Activated CD8-positive, alpha-beta memory T cell treated with anti-CD3 and anti-CD28 coated beads, Interleukin-2, amount 10 ng/mL, durations not matched to agents 7 days and 5 days (primary cell): ENCODE data around the gene RTL10. TPM values are rescaled to one million over a fixed set of nuclear protein-coding genes. Genes with fewer than 3 reads are reported as not detected.

ENCODE experiments used
- ATAC-seq: fragments of 150-1000 bp; cut with Tn5 transposase; one replicate; pipeline ENCODE4 v1.10.0; 2021; ENCODE audit warnings: moderate library complexity
- CTCF ChIA-PET: fragments of 350-600 bp; sonication (Branson Sonifier 250); formaldehyde crosslinking; loops from one replicate; lab custom pipeline; 2021; ENCODE audit warnings: antibody characterized with exemption; lab: Charles Lee
- DNase-seq: peaks from one replicate; pipeline ENCODE4 v3.0.0-alpha.2; 2020
- H3K27ac Mint-ChIP-seq: one replicate; pipeline ENCODE4 v1.8.0; 2021; ENCODE audit warnings: mild to moderate bottlenecking, mixed read lengths
- H3K27me3 Mint-ChIP-seq: one replicate; pipeline ENCODE4 v1.8.0; 2021; ENCODE audit warnings: mixed read lengths
- H3K36me3 Mint-ChIP-seq: one replicate; pipeline ENCODE4 v1.8.0; 2021; ENCODE audit warnings: mild to moderate bottlenecking, mixed read lengths
- H3K4me1 Mint-ChIP-seq: one replicate; pipeline ENCODE4 v1.8.0; 2021; ENCODE audit warnings: mixed read lengths
- H3K4me3 Mint-ChIP-seq: one replicate; pipeline ENCODE4 v1.8.0; 2021; ENCODE audit warnings: mild to moderate bottlenecking, moderate library complexity, mixed read lengths
- H3K9me3 Mint-ChIP-seq: one replicate; pipeline ENCODE4 v1.8.0; 2022; ENCODE audit warnings: low read depth, mixed read lengths
- total RNA-seq, 2 experiments: library from RNA; stranded (reverse); gene quantifications; one replicate each; pipeline ENCODE4 v1.2.3, GENCODE V29; 2021

The RTL10 gene
- total RNA-seq, 2 experiments from 2014 or later = 12.8 to 15.9 TPM

GRCh38 chr22:19895160-19895849 lies 40.6 kb upstream of the RTL10 start:
- Mint-ChIP-seq H3K4me3 (no peak overlapping the region), H3K27ac (no peak overlapping the region), H3K4me1 (peaks cover 22% of the 10 kb centered on the region), H3K36me3 (no peaks in the 10 kb centered on the region), H3K9me3 (no peaks in the 10 kb centered on the region), H3K27me3 (no peaks in the 10 kb centered on the region)
- DNase-seq (no peak), ATAC-seq (no peak)
- CTCF ChIA-PET = interaction anchor here (1.2 kb wide), 1 partner anchor 165 kb away, joined by 5 read pairs; no protein-coding TSS in a partner anchor

DNA sequence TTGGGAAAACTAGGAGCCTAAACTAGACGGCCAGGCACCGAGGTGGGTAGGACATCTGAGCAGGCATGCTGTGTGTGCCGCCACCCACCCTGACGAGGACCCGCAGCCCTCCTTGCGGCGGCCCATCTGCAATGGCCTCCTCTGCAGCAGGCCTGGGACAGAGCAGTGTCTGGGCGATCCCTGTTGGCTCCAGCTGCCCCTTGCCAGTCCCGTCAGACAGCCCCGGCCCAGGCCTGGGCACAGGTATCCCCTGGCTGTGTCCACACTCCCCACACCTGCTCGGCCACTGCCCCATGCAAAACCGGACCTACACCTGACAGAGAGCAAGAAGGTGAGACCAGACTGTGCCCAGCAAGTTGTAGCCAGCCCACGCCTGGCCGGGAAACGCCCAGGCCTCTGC lies 38.7 kb upstream of the RTL10 start:
- Mint-ChIP-seq H3K4me3 (no peak overlapping the region), H3K36me3 (no peaks in the 10 kb centered on the region), H3K4me1 (peaks cover 25% of the 10 kb centered on the region), H3K9me3 (no peaks in the 10 kb centered on the region), H3K27me3 (no peaks in the 10 kb centered on the region), H3K27ac (no peak overlapping the region)
- ATAC-seq (no peak), DNase-seq (no peak)
- CTCF ChIA-PET = no interaction called here

DNA sequence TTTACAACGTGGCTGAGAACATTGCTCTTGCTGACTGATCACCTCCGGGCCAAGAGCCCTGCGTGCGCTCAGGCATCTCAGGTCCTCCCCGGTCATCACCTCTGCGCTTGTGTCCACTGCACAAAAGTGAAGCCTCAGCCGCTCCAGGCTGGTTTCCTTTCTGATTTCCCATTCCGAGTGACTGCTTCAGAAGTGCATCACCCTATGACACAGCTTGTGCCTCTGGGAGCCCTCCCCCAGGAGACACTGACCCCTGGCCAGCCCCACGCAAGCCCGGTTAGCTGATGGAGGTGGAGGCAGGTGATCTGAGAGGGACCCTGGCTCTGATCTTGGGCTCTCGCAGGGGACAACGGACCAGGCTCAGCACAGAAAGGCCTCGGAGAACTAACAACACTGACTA lies 38.3 kb upstream of the RTL10 start:
- H3K4me3 Mint-ChIP-seq = no peak overlapping the region
- CTCF ChIA-PET = interaction anchor here (1.1 kb wide), 1 partner anchor 41 kb away, joined by 4 read pairs; no protein-coding TSS in a partner anchor
- no peak overlapping the region for H3K27ac Mint-ChIP-seq
- no peaks in the 10 kb centered on the region for H3K27me3 Mint-ChIP-seq
- peaks cover 25% of the 10 kb centered on the region for H3K4me1 Mint-ChIP-seq
- DNase-seq (no peak), ATAC-seq (no peak)
- no peaks in the 10 kb centered on the region for H3K9me3 Mint-ChIP-seq
- H3K36me3 Mint-ChIP-seq = no peaks in the 10 kb centered on the region

- DNase-seq (peak; percentile 68), ATAC-seq (peak; percentile 57)
- H3K27me3 Mint-ChIP-seq = no peaks in the 10 kb centered on the region
- no peaks in the 10 kb centered on the region for H3K36me3 Mint-ChIP-seq
- H3K4me3 Mint-ChIP-seq = peak overlapping the region; percentile 61
- peak overlapping the region; percentile 89 for H3K27ac Mint-ChIP-seq
- CTCF ChIA-PET = interaction anchor here (1.0 to 1.3 kb wide), 4 partner anchors 37 to 162 kb away, joined by 3 to 6 read pairs (median 4); no protein-coding TSS in a partner anchor
- H3K4me1 Mint-ChIP-seq = peaks cover 25% of the 10 kb centered on the region
- H3K9me3 Mint-ChIP-seq = no peaks in the 10 kb centered on the region
Measured at GRCh38 chr22:19892257-19892879, 37.7 kb upstream of the RTL10 start.

DNA sequence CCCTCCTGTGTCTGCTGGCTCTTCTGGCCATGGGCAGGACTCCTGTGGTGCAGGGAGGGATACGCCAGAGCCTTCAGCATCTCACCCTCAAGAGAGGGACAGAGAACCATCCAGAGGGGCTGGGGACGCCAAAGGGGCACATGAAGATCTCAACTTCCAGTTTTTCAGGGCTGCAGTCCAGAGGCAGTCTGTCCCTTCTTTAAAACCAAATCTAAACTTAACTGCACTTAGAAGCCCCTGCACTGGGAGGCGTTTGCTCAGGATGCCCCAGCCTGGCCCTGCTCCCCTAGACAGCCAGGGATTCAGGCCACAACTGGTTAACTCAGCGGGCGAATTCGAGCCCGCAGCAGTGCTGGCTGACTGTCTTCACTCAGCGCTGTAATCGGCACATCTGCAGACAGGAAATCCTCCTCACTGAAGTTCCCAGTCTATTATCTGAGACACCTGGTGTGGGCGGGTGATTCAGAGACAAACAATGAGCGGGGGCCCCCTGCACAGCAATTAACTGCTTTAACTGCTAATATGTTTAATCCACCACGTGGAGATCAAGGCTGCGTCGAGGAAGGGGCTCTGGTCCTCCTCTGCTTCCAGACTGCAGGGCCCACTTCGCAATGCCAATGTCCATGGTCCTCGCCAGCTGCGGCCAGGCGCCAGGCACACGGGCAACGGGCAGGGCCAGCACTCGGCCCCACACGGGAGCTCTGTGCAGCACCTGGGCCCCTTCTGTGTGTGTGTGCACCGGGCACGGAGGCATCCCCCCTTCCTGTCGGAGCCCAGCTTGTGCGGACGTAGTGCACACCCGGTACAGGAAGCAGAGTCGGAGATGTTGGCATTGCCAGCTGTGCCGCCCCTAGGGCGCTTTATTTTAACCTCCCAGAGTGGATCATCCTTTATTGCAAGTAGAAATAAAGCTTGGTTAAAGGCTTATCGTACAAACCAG lies 36.9 kb upstream of the RTL10 start:
- peaks cover 31% of the 10 kb centered on the region for H3K4me1 Mint-ChIP-seq
- CTCF ChIA-PET = interaction anchor here (1.0 to 1.6 kb wide), 6 partner anchors 19 to 161 kb away, joined by 3 to 6 read pairs (median 4); no protein-coding TSS in a partner anchor
- H3K27ac Mint-ChIP-seq = peak overlapping the region; percentile 89
- no peaks in the 10 kb centered on the region for H3K36me3 Mint-ChIP-seq
- peak overlapping the region; percentile 61 for H3K4me3 Mint-ChIP-seq
- H3K27me3 Mint-ChIP-seq = no peaks in the 10 kb centered on the region
- peak; percentile 84 for ATAC-seq
- DNase-seq = peak; percentile 84
- no peaks in the 10 kb centered on the region for H3K9me3 Mint-ChIP-seq

GRCh38 chr22:19890502-19891316 lies 36.0 kb upstream of the RTL10 start:
- peaks cover 31% of the 10 kb centered on the region for H3K4me1 Mint-ChIP-seq
- peak overlapping the region; percentile 89 for H3K27ac Mint-ChIP-seq
- ATAC-seq (no peak), DNase-seq (no peak)
- H3K27me3 Mint-ChIP-seq = no peaks in the 10 kb centered on the region
- CTCF ChIA-PET = interaction anchor here (1.0 to 1.6 kb wide), 4 partner anchors 20 to 160 kb away, joined by 3 to 5 read pairs (median 4); no protein-coding TSS in a partner anchor
- H3K4me3 Mint-ChIP-seq = peak overlapping the region; percentile 61
- no peaks in the 10 kb centered on the region for H3K9me3 Mint-ChIP-seq
- no peaks in the 10 kb centered on the region for H3K36me3 Mint-ChIP-seq

- H3K36me3 Mint-ChIP-seq = no peaks in the 10 kb centered on the region
- peaks cover 31% of the 10 kb centered on the region for H3K4me1 Mint-ChIP-seq
- no peak overlapping the region for H3K4me3 Mint-ChIP-seq
- H3K9me3 Mint-ChIP-seq = no peaks in the 10 kb centered on the region
- no peak for DNase-seq
- no peak for ATAC-seq
- H3K27me3 Mint-ChIP-seq = no peaks in the 10 kb centered on the region
- no peak overlapping the region for H3K27ac Mint-ChIP-seq
- CTCF ChIA-PET = interaction anchor here (1.1 to 1.6 kb wide), 3 partner anchors 20 to 57 kb away, joined by 3 to 5 read pairs (median 3); no protein-coding TSS in a partner anchor
Measured at GRCh38 chr22:19889951-19890350, 35.3 kb upstream of the RTL10 start.

GRCh38 chr22:19888131-19888746 lies 33.6 kb upstream of the RTL10 start:
- no peak overlapping the region for H3K27ac Mint-ChIP-seq
- ATAC-seq = no peak
- no peak overlapping the region for H3K4me3 Mint-ChIP-seq
- no peak for DNase-seq
- H3K27me3 Mint-ChIP-seq = no peaks in the 10 kb centered on the region
- H3K36me3 Mint-ChIP-seq = no peaks in the 10 kb centered on the region
- CTCF ChIA-PET = no interaction called here
- H3K9me3 Mint-ChIP-seq = no peaks in the 10 kb centered on the region
- H3K4me1 Mint-ChIP-seq = peaks cover 31% of the 10 kb centered on the region

DNA sequence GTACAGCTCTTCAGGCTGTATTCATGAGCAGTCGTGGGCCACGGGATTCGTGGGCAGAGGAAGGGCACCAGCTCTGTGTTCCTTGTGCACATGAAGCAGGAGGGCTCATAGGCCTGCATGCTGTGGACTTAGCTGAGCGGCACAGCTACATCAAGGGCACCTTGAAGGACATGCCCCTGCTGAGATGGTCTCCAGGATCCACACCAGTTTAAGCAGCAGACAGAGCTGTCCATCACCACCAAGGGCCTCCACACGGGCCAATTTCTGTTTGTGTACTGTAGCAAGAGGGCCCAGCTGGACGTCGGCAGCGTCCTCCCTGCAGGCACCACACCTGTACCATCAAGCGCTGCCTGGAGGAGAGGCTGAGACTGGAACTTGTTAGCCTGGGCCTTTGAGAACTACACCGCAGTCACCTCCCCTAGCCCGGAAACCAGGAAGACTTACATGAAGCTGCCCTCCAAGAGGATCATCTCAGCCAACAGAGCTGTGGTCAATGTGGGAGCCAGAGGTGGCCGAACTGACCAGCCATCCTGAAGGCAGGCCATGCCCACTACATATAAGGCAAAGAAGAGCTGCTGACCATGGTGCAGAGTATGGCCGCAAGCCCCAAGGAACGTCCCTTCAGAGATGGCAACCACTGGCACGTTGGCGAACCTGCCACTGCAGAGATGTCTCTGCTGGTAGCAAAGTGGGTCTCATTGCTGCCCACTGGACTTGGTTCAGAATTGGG lies 32.7 kb upstream of the RTL10 start:
- ATAC-seq (no peak), DNase-seq (no peak)
- H3K27me3 Mint-ChIP-seq = no peaks in the 10 kb centered on the region
- CTCF ChIA-PET = interaction anchor here (0.9 to 3.0 kb wide), 4 partner anchors 9 to 157 kb away, joined by 3 to 11 read pairs (median 4); no protein-coding TSS in a partner anchor
- H3K4me1 Mint-ChIP-seq = peaks cover 26% of the 10 kb centered on the region
- peak overlapping the region; percentile 26 for H3K27ac Mint-ChIP-seq
- H3K9me3 Mint-ChIP-seq = no peaks in the 10 kb centered on the region
- H3K4me3 Mint-ChIP-seq = no peak overlapping the region
- H3K36me3 Mint-ChIP-seq = no peaks in the 10 kb centered on the region

GRCh38 chr22:19886605-19887255 lies 32.1 kb upstream of the RTL10 start:
- CTCF ChIA-PET = interaction anchor here (0.7 to 3.0 kb wide), 6 partner anchors 10 to 163 kb away, joined by 3 to 11 read pairs (median 3); no protein-coding TSS in a partner anchor
- H3K9me3 Mint-ChIP-seq = no peaks in the 10 kb centered on the region
- peak overlapping the region; percentile 26 for H3K27ac Mint-ChIP-seq
- H3K4me1 Mint-ChIP-seq = peaks cover 19% of the 10 kb centered on the region
- DNase-seq = no peak
- H3K27me3 Mint-ChIP-seq = no peaks in the 10 kb centered on the region
- H3K36me3 Mint-ChIP-seq = no peaks in the 10 kb centered on the region
- no peak overlapping the region for H3K4me3 Mint-ChIP-seq
- no peak for ATAC-seq
